ENCODE data around the gene MID2.

GRCh38 chrX:107805179-107805578, 20.5 kb upstream of the MID2 start:
- TF ChIP-seq, protein P1, sequence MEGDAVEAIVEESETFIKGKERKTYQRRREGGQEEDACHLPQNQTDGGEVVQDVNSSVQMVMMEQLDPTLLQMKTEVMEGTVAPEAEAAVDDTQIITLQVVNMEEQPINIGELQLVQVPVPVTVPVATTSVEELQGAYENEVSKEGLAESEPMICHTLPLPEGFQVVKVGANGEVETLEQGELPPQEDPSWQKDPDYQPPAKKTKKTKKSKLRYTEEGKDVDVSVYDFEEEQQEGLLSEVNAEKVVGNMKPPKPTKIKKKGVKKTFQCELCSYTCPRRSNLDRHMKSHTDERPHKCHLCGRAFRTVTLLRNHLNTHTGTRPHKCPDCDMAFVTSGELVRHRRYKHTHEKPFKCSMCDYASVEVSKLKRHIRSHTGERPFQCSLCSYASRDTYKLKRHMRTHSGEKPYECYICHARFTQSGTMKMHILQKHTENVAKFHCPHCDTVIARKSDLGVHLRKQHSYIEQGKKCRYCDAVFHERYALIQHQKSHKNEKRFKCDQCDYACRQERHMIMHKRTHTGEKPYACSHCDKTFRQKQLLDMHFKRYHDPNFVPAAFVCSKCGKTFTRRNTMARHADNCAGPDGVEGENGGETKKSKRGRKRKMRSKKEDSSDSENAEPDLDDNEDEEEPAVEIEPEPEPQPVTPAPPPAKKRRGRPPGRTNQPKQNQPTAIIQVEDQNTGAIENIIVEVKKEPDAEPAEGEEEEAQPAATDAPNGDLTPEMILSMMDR (IDR thresholded peaks at IDR 0.05) = no peak
- no peak for TF ChIP-seq POLR2A (IDR thresholded peaks at IDR 0.05)

Data from testis (tissue), 2 donors.